GM19099 (cell line): ENCODE results near the gene MUC5AC.

Experiments used
- POLR2A ChIP-seq: IDR thresholded peaks from 3 replicates; pipeline ENCODE4 v1.6.1; 2011; ENCODE audit warnings: low read depth; ENCODE audit not compliant: insufficient read length; ENCODE audit errors: extremely low read depth

The MUC5AC gene

GRCh38 chr11:1131033-1131911 lies 26.5 kb upstream of the MUC5AC start:
- TF ChIP-seq POLR2A = no peak

- no peak for TF ChIP-seq POLR2A
Observed at GRCh38 chr11:1134848-1135445, 22.8 kb upstream of the MUC5AC start.

GRCh38 chr11:1138097-1138496 lies 19.7 kb upstream of the MUC5AC start:
- no peak for TF ChIP-seq POLR2A

GRCh38 chr11:1139441-1140083 lies 18.2 kb upstream of the MUC5AC start:
- no peak for TF ChIP-seq POLR2A

GRCh38 chr11:1140642-1141490 lies 16.9 kb upstream of the MUC5AC start:
- no peak for TF ChIP-seq POLR2A

- TF ChIP-seq POLR2A = no peak
Observed at GRCh38 chr11:1146365-1146764, 11.4 kb upstream of the MUC5AC start.

GRCh38 chr11:1147792-1148191 lies 10.0 kb upstream of the MUC5AC start:
- TF ChIP-seq POLR2A = no peak

GRCh38 chr11:1148752-1149180 lies 9.0 kb upstream of the MUC5AC start:
- TF ChIP-seq POLR2A = no peak

GRCh38 chr11:1149545-1149944 lies 8.2 kb upstream of the MUC5AC start:
- TF ChIP-seq POLR2A = no peak

- no peak for TF ChIP-seq POLR2A
Observed at GRCh38 chr11:1150116-1150515, 7.6 kb upstream of the MUC5AC start.

- TF ChIP-seq POLR2A = no peak
Observed at GRCh38 chr11:1150769-1151365, 6.9 kb upstream of the MUC5AC start.

GRCh38 chr11:1151366-1152315 lies 6.1 kb upstream of the MUC5AC start:
- TF ChIP-seq POLR2A = no peak

GRCh38 chr11:1152316-1153104 lies 5.2 kb upstream of the MUC5AC start:
- no peak for TF ChIP-seq POLR2A
